ENCODE results near the gene DDAH2. TPM values are rescaled to one million over a fixed set of nuclear protein-coding genes. Genes with fewer than 3 reads are reported as not detected.

DDAH2 gene
- total and polyA plus RNA-seq, 10 of the 15 experiments (the other 5 are each of a cell fraction or from before 2014, with no cell fraction given), result 0.35 to 9.9 (median 6.2) TPM

- no peak for TF ChIP-seq ZBTB4 (CRISPR knock-in tag; IDR thresholded peaks at IDR 0.05)
- 0 out of 2 replicates have a peak, but pooled peaks have one; percentile 54 for TF ChIP-seq RCOR1 (conservative IDR thresholded peaks at IDR 0.05; ENCODE audit: low read depth, low read length)
- TF ChIP-seq CBX3 (IDR thresholded peaks at IDR 0.05; ENCODE audit: borderline replicate concordance, low read depth), result no peak
- no peak for TF ChIP-seq ZNF384 (IDR thresholded peaks at IDR 0.05; ENCODE audit: borderline replicate concordance, low read depth, low read length)
- no peak for TF ChIP-seq SMARCA5 (IDR thresholded peaks at IDR 0.05)
- TF ChIP-seq NFYA (IDR thresholded peaks at IDR 0.05; ENCODE audit: borderline replicate concordance, low read depth, low read length), result no peak
- no peak for TF ChIP-seq ZSCAN29 (IDR thresholded peaks at IDR 0.05)
- TF ChIP-seq EP300 (IDR thresholded peaks at IDR 0.05; ENCODE audit: borderline replicate concordance in 1 of 2, control insufficient read depth in 1 of 2, low read depth in 2 of 2, low read length in 2 of 2), result 0 out of 4 replicates have a peak, but pooled peaks of 1 of the 2 experiments have one; percentile 6
- TF ChIP-seq REST (IDR thresholded peaks at IDR 0.05; ENCODE audit: low read depth, low read length), result no peak
- TF ChIP-seq YY1 (IDR thresholded peaks at IDR 0.05; ENCODE audit: low read depth, low read length), result peak; percentile 55; the same call in 1 of the 2 replicates
- TF ChIP-seq CHD1 (IDR thresholded peaks at IDR 0.05; ENCODE audit: low read depth, low read length), result no peak
- peak in 1 of 2 experiments; percentile 28; a peak in 1 of 3 replicates for TF ChIP-seq EGR1 (IDR thresholded peaks at IDR 0.05; ENCODE audit: borderline replicate concordance in 1 of 2, low read depth in 2 of 2, low read length in 2 of 2)
- TF ChIP-seq ZNF687 (IDR thresholded peaks at IDR 0.05), result no peak
- no peak for TF ChIP-seq HCFC1 (IDR thresholded peaks at IDR 0.05; ENCODE audit: low read length)
- 0 out of 2 replicates have a peak, but pooled peaks have one; percentile 61 for TF ChIP-seq DPF2 (IDR thresholded peaks at IDR 0.05)
- no peak for TF ChIP-seq SIX5 (IDR thresholded peaks at IDR 0.05; ENCODE audit: low read depth, low read length, severe bottlenecking)
- TF ChIP-seq MYB (IDR thresholded peaks at IDR 0.05; ENCODE audit: borderline replicate concordance, low read depth, low read length), result no peak
- TF ChIP-seq WRNIP1 (IDR thresholded peaks at IDR 0.05; ENCODE audit: borderline replicate concordance, low read depth, low read length), result no peak
- peak; percentile 49; the same call in 1 of the 2 replicates for TF ChIP-seq ZNF217 (IDR thresholded peaks at IDR 0.05)
Measured at GRCh38 chr6:31734821-31735406, 5.8 kb upstream of the DDAH2 start (continued).
